Fibroblast of skin of left biceps (primary cell): ENCODE measurements around the gene NEDD4L.

Experiments
- DNase-seq, 2 experiments: peaks; one replicate each; pipeline ENCODE4 v3.0.0-alpha.2; 2013; ENCODE audit warnings: low read depth in 2 of 2

NEDD4L gene

DNA sequence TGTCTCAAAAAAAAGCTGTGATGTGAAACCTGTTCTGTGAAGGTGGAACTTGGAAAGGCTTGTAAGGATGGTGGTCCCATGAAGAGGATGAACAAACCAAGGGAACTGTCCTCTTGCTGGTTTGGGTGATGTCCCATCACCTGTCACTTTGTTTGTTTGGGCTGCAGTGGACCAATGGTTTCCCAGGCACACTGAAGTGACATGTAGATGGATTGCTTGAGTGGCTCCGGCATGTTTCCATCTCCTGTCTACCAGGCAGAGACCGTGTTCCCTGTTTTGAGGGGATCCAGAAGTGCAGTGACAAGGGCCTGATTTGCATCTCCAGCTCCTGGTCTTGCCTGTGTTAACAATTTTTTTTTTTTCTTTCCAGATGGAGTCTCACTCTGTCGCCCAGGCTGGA, 8.9 kb downstream of the NEDD4L start:
- DNase-seq, result no peak

DNA sequence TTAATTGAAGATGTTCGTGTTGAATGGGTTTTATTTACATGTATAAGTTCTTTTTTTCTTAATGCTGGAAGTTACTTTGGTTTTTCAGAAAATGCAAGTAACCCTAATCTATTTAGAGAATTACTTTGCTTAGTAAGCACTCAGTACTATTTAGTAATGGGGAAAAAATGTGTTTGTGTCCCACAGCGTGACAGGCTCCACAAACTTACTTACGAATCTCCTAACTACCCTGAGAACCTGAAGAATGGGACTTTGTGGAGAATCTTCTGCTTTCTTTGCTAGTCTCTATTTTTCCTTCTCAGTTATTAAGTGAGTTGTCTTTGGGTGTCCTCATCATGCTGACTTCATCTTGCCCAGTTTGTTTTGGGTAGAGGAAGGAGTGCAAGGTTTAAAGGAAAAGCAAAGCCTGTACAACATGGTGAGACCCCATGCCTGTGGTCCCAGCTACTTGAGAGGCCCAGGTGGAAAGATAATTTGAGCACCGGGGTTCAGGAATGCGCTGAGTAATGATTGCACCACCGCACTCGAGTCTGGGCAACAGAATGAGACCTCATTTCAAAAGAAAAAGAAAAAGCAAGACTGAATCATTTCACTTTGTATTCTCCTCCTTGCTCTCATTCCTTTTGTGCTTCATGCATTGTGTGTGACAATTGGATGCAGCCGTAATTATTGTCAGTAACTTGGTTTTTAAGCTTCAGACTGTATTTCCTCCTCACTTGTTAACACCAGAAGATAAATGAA, 10.2 kb downstream of the NEDD4L start:
- DNase-seq, result peak in 1 of 2 experiments; percentile 24

GRCh38 chr18:58055890-58056558, 12.0 kb downstream of the NEDD4L start:
- no peak for DNase-seq

GRCh38 chr18:58056852-58057251, 12.8 kb downstream of the NEDD4L start:
- DNase-seq, result no peak

DNA sequence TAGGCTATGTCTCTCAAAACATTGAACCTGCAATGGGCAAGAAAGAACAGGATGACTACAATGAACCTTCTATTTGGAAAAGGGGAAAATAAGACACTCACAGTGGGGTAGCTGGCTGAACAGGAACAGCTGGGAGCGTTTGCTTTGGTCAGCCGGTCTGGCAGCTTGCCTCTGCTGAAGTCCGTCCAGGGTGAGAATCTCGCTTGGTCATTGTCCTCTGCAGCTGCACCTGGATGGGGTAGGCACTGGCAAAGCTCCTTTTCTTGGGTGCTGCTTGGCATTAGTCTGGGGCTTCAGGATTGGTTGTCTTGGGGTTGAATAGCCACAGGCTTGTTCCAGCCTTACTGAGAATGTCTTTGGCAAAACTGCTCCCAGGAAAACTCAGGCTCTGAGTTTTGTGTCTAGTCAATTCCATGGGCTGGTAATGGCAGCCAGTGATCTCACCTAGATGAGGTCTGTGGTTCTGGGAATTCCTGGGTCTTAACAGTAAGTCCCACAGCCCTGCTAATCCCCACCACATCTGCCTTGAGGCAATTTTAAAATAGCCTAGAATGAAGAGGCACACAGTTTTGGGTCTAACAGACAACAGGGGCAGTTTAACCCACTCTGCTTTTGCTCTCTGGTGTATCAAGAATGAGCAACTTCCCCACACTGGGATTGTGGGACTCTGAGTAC, 13.4 kb downstream of the NEDD4L start:
- no peak for DNase-seq

GRCh38 chr18:58058720-58059119, 14.7 kb downstream of the NEDD4L start:
- DNase-seq, result no peak

DNA sequence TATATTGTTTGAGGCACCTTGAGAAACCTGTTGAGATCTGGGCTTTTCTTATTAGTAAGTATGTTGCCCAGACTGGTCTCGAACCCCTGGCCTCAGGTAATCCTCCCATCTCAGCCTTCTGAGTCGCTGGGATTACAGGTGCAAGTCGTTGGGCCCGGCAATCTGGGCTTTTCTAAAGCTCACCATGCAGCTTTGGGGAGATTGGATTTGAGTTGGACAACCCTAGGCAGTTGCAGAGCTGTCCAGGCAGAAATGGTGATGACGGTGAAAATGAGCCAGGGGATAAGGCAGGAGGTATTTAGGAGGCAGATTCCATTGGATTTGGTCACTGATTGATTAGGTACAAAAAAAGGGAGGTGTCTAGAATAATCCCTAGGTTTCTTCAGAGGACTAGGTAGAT, 16.2 kb downstream of the NEDD4L start:
- no peak for DNase-seq

DNA sequence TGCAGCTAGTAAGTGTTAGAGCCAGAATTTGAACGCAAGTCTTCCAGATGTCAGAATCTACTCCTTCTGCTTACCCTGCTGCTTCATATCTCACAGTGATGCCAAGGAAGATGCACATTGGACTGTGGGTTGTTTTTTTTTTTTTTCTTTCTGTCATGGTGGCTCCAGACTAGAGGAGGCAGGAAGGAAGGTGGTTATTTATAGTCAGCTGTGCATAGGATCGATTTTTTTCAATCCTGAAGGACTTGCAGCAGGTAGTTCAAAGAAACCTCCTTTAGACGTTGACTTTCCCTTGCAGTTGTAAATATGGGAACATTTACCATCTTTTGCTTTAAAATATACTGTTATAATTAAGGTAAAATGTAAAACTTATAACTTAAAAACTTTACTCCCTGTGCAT, 17.3 kb downstream of the NEDD4L start:
- no peak for DNase-seq

- DNase-seq, result no peak
These were observed 20.5 kb downstream of the NEDD4L start for GRCh38 chr18:58064406-58064998.

- DNase-seq, result no peak
These were observed 21.9 kb downstream of the NEDD4L start for GRCh38 chr18:58065956-58066355.

DNA sequence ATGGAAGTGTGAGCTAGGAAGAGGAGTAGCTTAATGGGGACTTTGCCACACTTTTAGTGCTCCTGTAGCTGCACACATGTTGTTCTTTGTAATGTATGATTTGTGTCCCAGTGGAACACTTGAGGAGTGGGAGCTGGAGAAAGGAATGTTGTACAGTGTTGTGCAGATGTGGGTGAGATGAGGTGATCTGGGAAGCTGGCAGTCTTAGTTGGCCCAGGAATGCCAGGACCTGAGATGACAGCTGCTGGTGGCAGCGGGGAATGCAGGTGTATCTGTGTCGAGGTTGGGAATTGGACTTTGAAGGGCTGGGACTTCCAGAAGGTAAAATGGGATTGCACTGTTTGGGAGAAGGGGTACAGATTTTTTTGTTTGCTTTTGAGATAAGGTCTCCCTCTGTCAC, 23.6 kb downstream of the NEDD4L start:
- DNase-seq, result no peak

- DNase-seq, result no peak
These were observed 25.1 kb downstream of the NEDD4L start for GRCh38 chr18:58069099-58069498.

- DNase-seq, result no peak
These were observed 25.8 kb downstream of the NEDD4L start for GRCh38 chr18:58069721-58070292.

DNA sequence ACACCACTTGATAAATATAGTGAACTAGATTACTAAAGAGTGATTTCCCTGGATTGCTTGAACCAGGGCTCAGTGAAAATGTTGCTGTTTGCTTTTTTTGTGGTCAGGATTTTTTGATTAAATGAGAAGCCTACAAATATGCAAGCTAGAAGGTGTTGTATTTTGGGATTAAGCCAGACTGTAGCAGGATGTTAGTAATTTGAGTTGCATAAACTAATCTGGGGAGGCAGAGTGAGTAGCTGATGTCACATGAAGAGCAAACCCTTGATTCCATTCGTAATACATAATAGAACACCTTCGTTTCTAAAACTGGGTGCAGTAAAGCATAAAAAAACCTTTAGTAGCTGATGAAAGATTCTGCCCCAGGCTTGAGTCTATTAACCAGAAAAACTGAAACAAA, 32.0 kb downstream of the NEDD4L start:
- DNase-seq, result no peak

DNA sequence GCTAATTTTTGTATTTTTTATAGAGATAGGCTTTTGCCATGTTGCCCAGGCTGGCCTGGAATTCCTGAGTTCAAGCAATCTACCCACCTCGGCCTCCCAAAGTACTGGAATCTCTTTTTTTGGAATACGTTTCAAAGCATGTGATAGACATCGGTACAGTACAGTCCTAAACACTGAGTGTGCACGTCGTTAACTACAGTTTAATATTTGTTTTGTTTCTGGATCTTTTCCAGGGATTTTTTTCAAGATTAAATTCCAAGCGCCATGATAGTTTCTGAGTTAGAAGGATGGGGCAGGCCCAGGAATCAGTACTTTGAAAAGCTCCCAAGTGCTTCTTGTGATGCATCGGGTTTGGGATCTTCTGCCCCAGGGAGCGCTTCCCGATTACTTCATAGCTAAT, 33.3 kb downstream of the NEDD4L start:
- no peak for DNase-seq

DNA sequence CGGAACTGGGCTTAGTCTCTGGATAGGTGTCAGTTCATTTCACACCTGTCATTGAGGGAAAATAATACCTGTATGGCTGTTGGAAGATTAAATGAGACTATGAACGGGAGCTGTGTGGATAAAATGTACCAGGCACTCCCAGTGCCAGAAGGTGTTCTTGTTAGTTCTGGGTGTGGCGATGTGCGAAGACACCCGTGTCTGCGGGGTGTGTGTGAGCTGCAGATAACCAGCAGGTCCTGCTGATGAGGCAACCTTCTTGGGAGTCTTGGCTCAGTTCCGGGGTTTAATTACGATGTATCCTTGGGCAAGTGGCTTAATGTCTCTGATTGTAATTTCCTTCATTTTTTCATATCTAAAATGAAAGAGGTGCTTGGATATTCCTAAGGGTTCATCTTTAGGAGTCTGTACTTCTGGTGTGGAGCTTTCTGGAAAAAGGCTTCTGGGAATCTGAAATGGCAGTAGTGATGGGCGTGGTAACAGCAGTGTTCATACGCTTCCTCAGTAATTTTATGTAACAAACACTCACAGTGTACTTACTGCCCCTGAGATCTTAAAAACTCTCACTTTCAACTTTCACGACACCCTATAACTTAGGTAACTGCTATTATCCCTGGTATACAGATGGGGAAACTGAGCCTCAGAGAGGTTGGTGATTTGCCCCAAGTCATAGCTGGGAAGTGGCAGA, 35.0 kb downstream of the NEDD4L start:
- no peak for DNase-seq

DNA sequence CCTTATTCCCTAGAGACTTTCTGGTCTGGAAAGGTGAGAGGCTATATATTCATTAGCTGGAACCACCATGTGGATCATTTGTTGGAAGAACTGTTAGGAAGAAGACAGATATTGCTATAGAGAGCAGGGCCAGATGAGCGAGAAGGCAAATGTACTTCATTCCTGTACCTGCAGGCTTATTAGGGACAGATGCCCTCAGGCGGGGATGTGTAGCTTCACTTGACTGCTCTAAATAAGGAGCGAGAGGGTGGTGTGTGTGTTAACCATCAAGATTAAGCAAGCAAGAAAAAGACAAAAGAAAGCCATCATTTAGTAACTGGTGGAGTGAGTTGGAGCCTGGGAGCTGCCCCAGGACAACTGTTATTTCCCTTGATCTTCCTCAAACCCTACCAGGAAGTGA, 36.4 kb downstream of the NEDD4L start:
- no peak for DNase-seq

DNA sequence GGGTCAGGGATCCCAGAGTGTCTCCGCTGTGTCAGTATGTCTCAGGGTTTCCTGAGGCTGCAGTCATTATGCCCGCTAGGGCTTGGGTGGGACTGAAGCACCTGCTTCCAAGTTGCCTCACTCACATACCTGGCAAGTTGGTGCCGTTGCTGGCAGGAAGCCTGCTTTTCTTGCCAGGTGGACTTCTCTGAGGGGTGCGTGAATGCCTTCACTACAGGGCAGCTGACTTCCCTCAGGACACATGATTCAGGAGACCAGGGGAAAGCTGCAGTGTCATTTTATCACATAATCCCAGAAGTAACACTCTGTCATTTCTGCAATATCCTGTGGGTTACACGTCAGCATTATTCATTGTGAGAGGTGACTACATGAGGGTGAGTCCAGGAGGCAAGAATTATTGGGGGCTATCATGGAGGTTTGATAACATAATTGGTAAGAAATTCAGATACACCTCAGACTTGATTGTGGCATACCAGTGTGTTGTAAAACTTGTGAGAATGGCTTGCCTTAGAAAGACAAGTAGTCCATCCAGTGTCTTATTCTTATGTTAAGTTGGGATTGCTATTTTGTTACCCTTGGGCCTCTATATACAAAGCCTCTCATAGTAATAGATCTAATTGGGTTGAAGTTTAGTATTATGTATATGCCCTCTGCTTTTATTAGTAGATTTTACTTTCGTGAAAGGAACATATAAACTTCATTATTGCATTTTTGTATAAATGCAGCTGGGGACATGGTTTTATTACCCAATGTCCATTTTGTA, 44.1 kb downstream of the NEDD4L start:
- DNase-seq, result no peak

- DNase-seq, result no peak
These were observed 44.7 kb downstream of the NEDD4L start for GRCh38 chr18:58088691-58089065.

DNA sequence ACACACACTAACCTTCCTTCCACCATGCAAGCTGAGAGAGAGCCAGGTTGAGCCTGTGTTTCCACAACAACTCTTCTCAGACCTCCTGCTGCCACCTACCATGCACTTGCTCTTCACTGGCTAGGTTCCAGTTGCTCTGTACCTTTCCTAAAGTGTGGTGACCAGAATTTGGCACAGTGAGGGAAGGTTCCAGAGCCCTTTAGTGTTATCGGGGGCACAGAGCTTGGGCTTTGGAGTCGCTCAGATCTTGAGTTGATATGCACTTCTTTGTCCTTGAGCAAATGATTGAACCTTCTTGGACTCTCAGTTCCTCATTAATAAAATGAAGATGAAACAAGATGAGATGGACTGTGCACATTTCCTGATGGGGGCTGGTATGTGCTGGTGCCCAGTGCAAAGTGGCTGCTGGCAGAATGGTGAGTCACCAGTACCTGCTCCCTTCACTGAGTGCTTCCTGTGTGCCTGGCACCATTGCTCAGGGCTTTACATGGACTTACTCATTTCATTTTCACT, 47.1 kb downstream of the NEDD4L start:
- DNase-seq, result no peak

- no peak for DNase-seq
These were observed 49.3 kb downstream of the NEDD4L start for GRCh38 chr18:58093311-58093803.
